ENCODE data around the gene APCDD1. TPM values are rescaled to one million over a fixed set of nuclear protein-coding genes. Genes with fewer than 3 reads are reported as not detected.
A peak's percentile ranks its signal among the peaks of the same experiment; 100 is the strongest.

APCDD1 gene
- total and polyA plus RNA-seq, 2 donors (not counting 1 experiment from before 2014, with no cell fraction given): 15.3 to 17.3 TPM

DNA sequence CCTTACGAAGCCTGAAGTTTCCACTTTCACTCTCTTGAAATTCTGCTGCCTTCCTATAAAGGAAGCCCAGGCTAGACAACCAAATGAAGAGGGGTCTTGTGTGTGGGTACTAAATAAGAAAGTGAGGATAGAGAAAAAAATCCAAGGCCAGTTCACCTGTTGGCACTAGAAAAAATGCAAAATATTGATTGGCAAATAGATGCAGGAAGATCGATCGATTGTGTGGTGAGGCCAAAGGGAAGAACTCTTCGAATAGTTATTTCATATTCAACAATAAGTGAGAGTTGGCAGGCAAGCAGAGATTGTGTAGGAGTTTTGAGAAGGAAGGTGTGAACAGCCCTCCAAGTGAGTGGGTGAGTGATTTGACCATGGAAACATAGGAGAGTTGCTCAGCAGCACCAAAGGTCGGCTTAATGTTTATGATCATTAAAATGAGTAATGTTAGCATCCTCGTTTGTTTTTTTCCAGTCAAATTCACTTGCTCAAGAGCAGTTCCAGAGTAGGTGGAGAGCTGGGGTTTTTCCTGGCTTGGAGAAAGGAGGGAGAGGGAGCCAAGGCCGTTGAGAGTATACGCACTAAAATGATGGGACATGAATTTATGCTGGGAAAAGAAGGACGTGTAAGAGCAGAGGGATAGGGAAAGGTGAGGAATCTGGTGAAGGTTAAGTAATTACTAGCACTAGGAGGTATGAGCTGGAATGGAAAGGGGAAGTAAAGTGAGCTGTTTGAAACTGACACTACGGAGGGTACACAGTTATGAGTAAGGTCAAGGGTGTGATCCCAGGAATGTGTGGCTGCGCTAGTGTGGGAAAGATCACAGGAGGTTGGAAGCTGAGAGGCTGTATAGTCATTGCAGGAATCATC, 70.3 kb downstream of the APCDD1 start:
- H3K4me2 ChIP-seq (ENCODE audit: extremely low read depth, insufficient read depth, low read length): peak overlapping the region; percentile 85
- H3K36me3 ChIP-seq (ENCODE audit: control insufficient read depth, insufficient read depth, low read length): no peaks in the 10 kb centered on the region
- TF ChIP-seq, protein P1, sequence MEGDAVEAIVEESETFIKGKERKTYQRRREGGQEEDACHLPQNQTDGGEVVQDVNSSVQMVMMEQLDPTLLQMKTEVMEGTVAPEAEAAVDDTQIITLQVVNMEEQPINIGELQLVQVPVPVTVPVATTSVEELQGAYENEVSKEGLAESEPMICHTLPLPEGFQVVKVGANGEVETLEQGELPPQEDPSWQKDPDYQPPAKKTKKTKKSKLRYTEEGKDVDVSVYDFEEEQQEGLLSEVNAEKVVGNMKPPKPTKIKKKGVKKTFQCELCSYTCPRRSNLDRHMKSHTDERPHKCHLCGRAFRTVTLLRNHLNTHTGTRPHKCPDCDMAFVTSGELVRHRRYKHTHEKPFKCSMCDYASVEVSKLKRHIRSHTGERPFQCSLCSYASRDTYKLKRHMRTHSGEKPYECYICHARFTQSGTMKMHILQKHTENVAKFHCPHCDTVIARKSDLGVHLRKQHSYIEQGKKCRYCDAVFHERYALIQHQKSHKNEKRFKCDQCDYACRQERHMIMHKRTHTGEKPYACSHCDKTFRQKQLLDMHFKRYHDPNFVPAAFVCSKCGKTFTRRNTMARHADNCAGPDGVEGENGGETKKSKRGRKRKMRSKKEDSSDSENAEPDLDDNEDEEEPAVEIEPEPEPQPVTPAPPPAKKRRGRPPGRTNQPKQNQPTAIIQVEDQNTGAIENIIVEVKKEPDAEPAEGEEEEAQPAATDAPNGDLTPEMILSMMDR (conservative IDR thresholded peaks at IDR 0.05 in 1 of 2, IDR thresholded peaks at IDR 0.05 in 1 of 2; ENCODE audit: low read depth in 1 of 2, low read length in 2 of 2): no peak
- no peak for TF ChIP-seq EZH2 (IDR thresholded peaks at IDR 0.05; ENCODE audit: low read length, missing control alignments)
- no peaks in the 10 kb centered on the region for H4K20me1 ChIP-seq (ENCODE audit: control insufficient read depth, extremely low read depth, insufficient read depth, low read length)
- peak; percentile 14 to 81 for DNase-seq (ENCODE audit: low read depth in 2 of 2)
- peak overlapping the region in 1 of 4 experiments; percentile 92 for H3K4me3 ChIP-seq (replicated peaks in 1 of 4; ENCODE audit: control extremely low read depth in 1 of 4, insufficient read depth in 1 of 4, low read depth in 3 of 4, low read length in 4 of 4)
- peak overlapping the region; percentile 91 for H3K27ac ChIP-seq (ENCODE audit: insufficient read depth, low read length)
- no peaks in the 10 kb centered on the region for H3K27me3 ChIP-seq (ENCODE audit: control insufficient read depth, insufficient read depth, low read length)
- peaks cover 10% of the 10 kb centered on the region for H3K4me1 ChIP-seq (ENCODE audit: control insufficient read depth, extremely low read depth, insufficient read depth, low read length)
- no peak overlapping the region for H3K9ac ChIP-seq (ENCODE audit: insufficient read depth, low read length)
- H2AFZ ChIP-seq (ENCODE audit: low read length): peak overlapping the region; percentile 25
- no peaks in the 10 kb centered on the region for H3K9me3 ChIP-seq (ENCODE audit: control insufficient read depth, insufficient read depth, low read depth, low read length)
- H3K79me2 ChIP-seq (ENCODE audit: control insufficient read depth, insufficient read depth, low read length): peaks cover 35% of the 10 kb centered on the region

DNA sequence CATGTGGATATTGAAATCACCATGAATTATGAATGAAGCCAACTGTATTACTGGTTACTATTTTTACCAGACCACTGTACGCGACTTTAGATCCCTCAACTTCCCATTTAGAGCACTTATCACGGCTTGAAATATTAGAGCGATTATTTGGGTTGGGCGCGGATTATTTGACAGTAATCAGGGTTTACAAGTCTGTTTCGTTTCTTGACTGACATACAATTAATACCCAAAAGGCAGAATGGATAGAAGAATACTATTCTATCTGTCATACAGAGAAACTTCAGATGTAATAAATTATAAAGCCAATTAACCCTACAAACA, 70.9 kb downstream of the APCDD1 start:
- Histone ChIP-seq H3K27ac (ENCODE audit: insufficient read depth, low read length) (peak overlapping the region; percentile 91), H2AFZ (ENCODE audit: low read length) (peak overlapping the region; percentile 25), H3K9ac (ENCODE audit: insufficient read depth, low read length) (peak overlapping the region; percentile 20)

More for the DNA sequence above, 70.9 kb downstream of the APCDD1 start:
- no peaks in the 10 kb centered on the region for H3K9me3 ChIP-seq (ENCODE audit: control insufficient read depth, insufficient read depth, low read depth, low read length)
- no peaks in the 10 kb centered on the region for H3K27me3 ChIP-seq (ENCODE audit: control insufficient read depth, insufficient read depth, low read length)
- TF ChIP-seq, protein P1 (conservative IDR thresholded peaks at IDR 0.05 in 1 of 2, IDR thresholded peaks at IDR 0.05 in 1 of 2; ENCODE audit: low read depth in 1 of 2, low read length in 2 of 2): no peak
- TF ChIP-seq EZH2 (IDR thresholded peaks at IDR 0.05; ENCODE audit: low read length, missing control alignments): no peak
- H3K4me3 ChIP-seq (replicated peaks in 1 of 4; ENCODE audit: control extremely low read depth in 1 of 4, insufficient read depth in 1 of 4, low read depth in 3 of 4, low read length in 4 of 4): peak overlapping the region; percentile 82 to 99 (median 93)
- peaks cover 10% of the 10 kb centered on the region for H3K4me1 ChIP-seq (ENCODE audit: control insufficient read depth, extremely low read depth, insufficient read depth, low read length)
- no peaks in the 10 kb centered on the region for H4K20me1 ChIP-seq (ENCODE audit: control insufficient read depth, extremely low read depth, insufficient read depth, low read length)
- peaks cover 41% of the 10 kb centered on the region for H3K79me2 ChIP-seq (ENCODE audit: control insufficient read depth, insufficient read depth, low read length)
- no peak for DNase-seq (ENCODE audit: low read depth in 2 of 2)
- no peaks in the 10 kb centered on the region for H3K36me3 ChIP-seq (ENCODE audit: control insufficient read depth, insufficient read depth, low read length)
- H3K4me2 ChIP-seq (ENCODE audit: extremely low read depth, insufficient read depth, low read length): peak overlapping the region; percentile 85
